CD4-positive, alpha-beta T cell treated with Interleukin-6 for 4 hours (primary cell): Measurements from ENCODE around the gene THNSL1.
"Not testable (repeated sequence)": the region's sequence is repeated elsewhere in the genome, so short reads cannot be mapped to it uniquely, and the experiment has no call there.

Experiments used
- DNase-seq: peaks from one replicate; pipeline ENCODE4 v3.0.0-alpha.2; 2020; ENCODE audit warnings: mixed read lengths

THNSL1 gene

GRCh38 chr10:25016376-25017153 is at the start of gene THNSL1:
Gene THNSL1 (plus strand): TSS chr10:25016612. CDS start chr10:25023224, 6,612 bp downstream.
- peak; percentile 97 for DNase-seq

- DNase-seq = no peak
Measured at GRCh38 chr10:24966962-24967481, 49.4 kb upstream of the THNSL1 start.

- DNase-seq = no peak
Measured at GRCh38 chr10:24968349-24968748, 48.1 kb upstream of the THNSL1 start.

- not testable (repeated sequence) for DNase-seq
Measured at GRCh38 chr10:24968951-24969350, 47.5 kb upstream of the THNSL1 start.

- DNase-seq = no peak
Measured at GRCh38 chr10:24969841-24970281, 46.6 kb upstream of the THNSL1 start.

- no peak for DNase-seq
Measured at GRCh38 chr10:24971374-24971773, 45.0 kb upstream of the THNSL1 start.

GRCh38 chr10:24973163-24973562 is 43.2 kb upstream of the THNSL1 start:
- no peak for DNase-seq

- DNase-seq = no peak
Measured at GRCh38 chr10:24974976-24975375, 41.4 kb upstream of the THNSL1 start.

- no peak for DNase-seq
Measured at GRCh38 chr10:24979685-24980084, 36.7 kb upstream of the THNSL1 start.

- DNase-seq = no peak
Measured at GRCh38 chr10:24981161-24981710, 35.2 kb upstream of the THNSL1 start.

- no peak for DNase-seq
Measured at GRCh38 chr10:24982319-24983112, 33.9 kb upstream of the THNSL1 start.

- DNase-seq = no peak
Measured at GRCh38 chr10:24983130-24983529, 33.3 kb upstream of the THNSL1 start.

GRCh38 chr10:24983946-24984345 is 32.5 kb upstream of the THNSL1 start:
- no peak for DNase-seq

- no peak for DNase-seq
Measured at GRCh38 chr10:24984906-24985305, 31.5 kb upstream of the THNSL1 start.

GRCh38 chr10:24988831-24989640 is 27.4 kb upstream of the THNSL1 start:
- no peak for DNase-seq

- DNase-seq = no peak
Measured at GRCh38 chr10:24989867-24990266, 26.5 kb upstream of the THNSL1 start.

- no peak for DNase-seq
Measured at GRCh38 chr10:24991298-24991697, 25.1 kb upstream of the THNSL1 start.

GRCh38 chr10:24992512-24993133 is 23.8 kb upstream of the THNSL1 start:
- no peak for DNase-seq

- DNase-seq = no peak
Measured at GRCh38 chr10:24993237-24993958, 23.0 kb upstream of the THNSL1 start.

GRCh38 chr10:24995072-24995471 is 21.3 kb upstream of the THNSL1 start:
- DNase-seq = no peak

- DNase-seq = no peak
Measured at GRCh38 chr10:24998044-24998443, 18.4 kb upstream of the THNSL1 start.
